GM12872 (cell line): ENCODE results near the gene POP7.

ENCODE experiments used
- TF ChIP-seq, protein P1 (sequence below): IDR thresholded peaks from 3 replicates; pipeline ENCODE4 v1.5.1; 2011; ENCODE audit warnings: low read depth, mild to moderate bottlenecking, low read length, moderate library complexity; ENCODE audit not compliant: insufficient read depth

POP7 gene

DNA sequence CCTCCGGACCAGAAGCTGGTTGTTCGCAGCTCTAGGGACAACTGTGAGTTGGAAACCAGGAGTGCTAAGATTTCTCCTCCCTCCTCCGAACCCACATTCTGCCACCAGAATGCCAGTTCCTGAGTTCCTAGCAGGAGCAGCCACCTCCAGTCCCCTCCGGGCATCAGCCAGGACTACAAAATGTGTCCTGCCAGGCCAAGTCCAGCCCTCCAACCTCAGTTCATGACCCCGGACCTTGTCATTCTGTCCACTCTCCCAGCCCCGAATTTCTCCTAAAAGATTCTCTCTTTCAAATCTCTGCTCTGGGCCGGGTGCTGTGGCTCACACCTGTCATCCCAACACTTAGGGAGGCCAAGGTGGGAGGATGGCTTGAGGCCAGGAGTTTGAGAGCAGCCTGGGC lies 29.8 kb downstream of the POP7 start:
- TF ChIP-seq, protein P1, sequence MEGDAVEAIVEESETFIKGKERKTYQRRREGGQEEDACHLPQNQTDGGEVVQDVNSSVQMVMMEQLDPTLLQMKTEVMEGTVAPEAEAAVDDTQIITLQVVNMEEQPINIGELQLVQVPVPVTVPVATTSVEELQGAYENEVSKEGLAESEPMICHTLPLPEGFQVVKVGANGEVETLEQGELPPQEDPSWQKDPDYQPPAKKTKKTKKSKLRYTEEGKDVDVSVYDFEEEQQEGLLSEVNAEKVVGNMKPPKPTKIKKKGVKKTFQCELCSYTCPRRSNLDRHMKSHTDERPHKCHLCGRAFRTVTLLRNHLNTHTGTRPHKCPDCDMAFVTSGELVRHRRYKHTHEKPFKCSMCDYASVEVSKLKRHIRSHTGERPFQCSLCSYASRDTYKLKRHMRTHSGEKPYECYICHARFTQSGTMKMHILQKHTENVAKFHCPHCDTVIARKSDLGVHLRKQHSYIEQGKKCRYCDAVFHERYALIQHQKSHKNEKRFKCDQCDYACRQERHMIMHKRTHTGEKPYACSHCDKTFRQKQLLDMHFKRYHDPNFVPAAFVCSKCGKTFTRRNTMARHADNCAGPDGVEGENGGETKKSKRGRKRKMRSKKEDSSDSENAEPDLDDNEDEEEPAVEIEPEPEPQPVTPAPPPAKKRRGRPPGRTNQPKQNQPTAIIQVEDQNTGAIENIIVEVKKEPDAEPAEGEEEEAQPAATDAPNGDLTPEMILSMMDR, result no peak

DNA sequence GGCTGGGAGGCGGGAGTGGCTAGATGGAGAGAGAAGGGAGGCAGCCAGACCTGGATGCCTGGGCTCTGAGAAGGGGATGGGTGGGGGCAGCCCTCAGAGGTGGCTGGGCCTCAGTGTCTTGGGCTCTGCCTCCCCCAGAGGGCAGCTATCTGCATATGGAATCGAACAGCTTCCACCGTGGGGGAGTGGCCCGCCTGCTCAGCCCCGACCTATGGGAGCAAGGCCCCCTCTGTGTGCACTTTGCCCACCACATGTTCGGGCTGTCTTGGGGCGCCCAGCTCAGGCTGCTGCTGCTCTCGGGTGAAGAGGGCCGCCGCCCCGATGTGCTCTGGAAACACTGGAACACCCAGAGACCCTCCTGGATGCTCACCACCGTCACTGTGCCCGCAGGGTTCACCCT lies 30.8 kb downstream of the POP7 start:
- TF ChIP-seq, protein P1, result no peak

DNA sequence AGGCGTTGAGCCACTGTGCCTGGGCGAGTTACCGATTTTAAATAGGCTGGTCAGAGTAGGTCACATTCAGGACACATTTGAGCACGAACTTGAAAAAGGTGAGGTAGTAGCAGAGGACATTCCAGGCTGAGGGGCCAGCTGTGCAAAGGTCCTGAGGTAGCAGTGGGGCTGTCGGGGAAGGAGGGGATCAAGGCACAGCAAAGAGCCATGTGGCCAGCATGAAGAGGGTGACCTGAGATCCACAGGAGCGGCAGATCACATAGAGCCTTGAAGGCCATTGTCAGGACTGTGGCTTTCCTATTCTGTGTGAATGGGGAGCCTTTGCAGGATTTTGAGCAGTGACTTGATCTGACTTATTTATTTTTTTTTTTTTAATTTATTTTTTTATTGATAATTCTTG lies 34.0 kb downstream of the POP7 start:
- TF ChIP-seq, protein P1, result no peak

DNA sequence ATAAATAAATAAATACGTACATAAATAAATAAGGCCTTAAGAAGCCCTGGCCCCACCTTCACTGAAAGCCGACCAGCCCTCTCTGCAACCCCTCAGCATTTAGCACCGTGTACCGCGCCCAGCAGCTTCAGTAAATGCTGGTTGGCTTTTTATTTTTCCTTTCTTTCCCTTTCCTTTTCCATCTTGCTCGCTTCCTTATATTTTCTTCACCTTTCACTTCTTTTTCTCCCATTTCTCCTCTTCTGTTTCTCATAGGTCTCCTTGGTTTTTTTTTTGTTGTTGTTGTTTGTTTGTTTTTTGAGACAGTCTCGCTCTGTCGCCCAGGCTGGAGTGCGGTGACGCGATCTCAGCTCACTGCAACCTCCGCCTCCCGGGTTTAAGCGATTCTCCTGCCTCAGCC lies 38.7 kb downstream of the POP7 start:
- TF ChIP-seq, protein P1, result no peak

DNA sequence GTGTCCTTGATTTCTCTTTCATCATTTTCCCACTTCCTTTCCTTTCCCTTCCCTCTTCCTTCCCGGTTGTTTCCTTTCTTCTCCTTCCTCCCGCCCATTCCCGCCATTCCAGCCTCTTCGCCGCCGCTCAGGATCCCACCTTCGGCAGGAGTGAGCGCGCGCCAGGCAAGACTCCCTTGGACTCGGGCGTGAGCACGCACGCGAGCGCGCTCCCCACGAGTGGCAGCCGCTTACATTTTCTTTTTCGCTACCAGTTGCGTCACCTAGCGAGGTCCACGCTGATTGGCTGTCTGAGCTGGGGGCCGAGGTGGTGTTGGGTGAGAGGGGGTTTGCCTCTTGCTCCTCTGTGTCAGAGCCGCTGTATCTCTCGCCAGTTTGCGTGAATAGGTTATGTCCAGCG lies 39.3 kb downstream of the POP7 start:
- TF ChIP-seq, protein P1, result no peak

DNA sequence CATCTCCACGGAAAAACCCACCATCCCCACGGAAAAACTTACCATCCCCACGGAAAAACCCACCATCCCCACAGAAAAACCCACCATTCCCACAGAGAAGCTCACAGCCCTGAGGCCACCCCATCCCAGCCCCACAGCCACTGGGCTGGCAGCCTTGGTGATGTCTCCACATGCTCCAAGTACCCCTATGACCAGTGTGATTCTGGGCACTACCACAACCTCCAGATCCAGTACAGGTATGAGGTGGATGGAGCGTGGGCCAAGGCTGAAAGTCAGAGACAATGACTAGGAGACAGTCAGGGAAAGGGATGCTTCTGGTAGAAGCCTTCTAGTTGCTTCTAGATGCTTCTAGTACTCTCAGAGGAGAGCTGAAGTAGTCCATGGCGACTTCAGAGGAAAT lies 47.1 kb downstream of the POP7 start:
- TF ChIP-seq, protein P1, result no peak

DNA sequence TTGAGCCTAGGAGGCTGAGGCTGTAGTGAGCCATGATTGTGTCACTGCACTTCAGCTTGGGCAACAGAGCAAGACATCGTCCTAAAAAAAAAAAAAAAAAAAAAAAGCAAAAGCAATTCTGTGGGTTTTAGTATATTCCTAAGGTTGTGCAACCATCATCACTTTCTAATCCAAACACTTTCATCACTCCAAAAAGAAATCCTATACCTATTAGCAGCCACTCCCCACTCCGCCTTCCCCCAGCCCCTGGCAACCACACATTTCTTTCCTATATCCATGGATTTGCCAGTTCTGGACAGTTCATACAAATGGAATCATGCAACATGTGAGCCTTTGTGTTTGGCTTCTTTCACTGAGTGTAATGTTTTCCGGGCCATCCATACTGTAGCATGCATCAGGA lies 47.8 kb downstream of the POP7 start:
- TF ChIP-seq, protein P1, result no peak
